ENCODE results near the gene SLC35F3.

SLC35F3 gene

GRCh38 chr1:234261545-234261944 lies 357.1 kb downstream of the SLC35F3 start:
- Histone ChIP-seq H3K4me3 (ENCODE audit: low read length) (no peak overlapping the region), H3K27ac (ENCODE audit: low read depth, low read length) (no peak overlapping the region), H3F3A (ENCODE audit: control insufficient read depth, insufficient read depth) (no peaks in the 10 kb centered on the region), H3K4me2 (ENCODE audit: low read length) (no peak overlapping the region), H3K79me2 (ENCODE audit: control insufficient read depth, low read length) (no peaks in the 10 kb centered on the region), H3K27me3 (ENCODE audit: control insufficient read depth, low read length) (peaks cover under 1% of the 10 kb centered on the region; the same call in 1 of the 2 replicates), H3K4me1 (ENCODE audit: control insufficient read depth, low read length) (no peaks in the 10 kb centered on the region), H3K9me3 (ENCODE audit: control insufficient read depth, insufficient read depth, low read length) (no peaks in the 10 kb centered on the region), H4K20me1 (ENCODE audit: control insufficient read depth, insufficient read depth, low read depth, low read length) (no peaks in the 10 kb centered on the region), H3K9me2 (replicated peaks; ENCODE audit: control insufficient read depth, low read length) (no peaks in the 10 kb centered on the region), H3K36me3 (ENCODE audit: control insufficient read depth, low read length) (no peaks in the 10 kb centered on the region)
- TF ChIP-seq EZH2phosphoT487 (IDR thresholded peaks at IDR 0.05; ENCODE audit: borderline replicate concordance, low read length) (no peak), CTCF (IDR thresholded peaks at IDR 0.05; ENCODE audit: low read depth, low read length, poor library complexity, severe bottlenecking) (no peak)

GRCh38 chr1:234262007-234262753 lies 357.7 kb downstream of the SLC35F3 start:
- Histone ChIP-seq H3K79me2 (ENCODE audit: control insufficient read depth, low read length) (no peaks in the 10 kb centered on the region), H3K36me3 (ENCODE audit: control insufficient read depth, low read length) (no peaks in the 10 kb centered on the region), H4K20me1 (ENCODE audit: control insufficient read depth, insufficient read depth, low read depth, low read length) (no peaks in the 10 kb centered on the region), H3K4me1 (ENCODE audit: control insufficient read depth, low read length) (no peaks in the 10 kb centered on the region), H3K9me2 (replicated peaks; ENCODE audit: control insufficient read depth, low read length) (no peaks in the 10 kb centered on the region), H3K27ac (ENCODE audit: low read depth, low read length) (no peak overlapping the region), H3K27me3 (ENCODE audit: control insufficient read depth, low read length) (no peaks in the 10 kb centered on the region), H3K4me2 (ENCODE audit: low read length) (no peak overlapping the region), H3F3A (ENCODE audit: control insufficient read depth, insufficient read depth) (no peaks in the 10 kb centered on the region), H3K4me3 (ENCODE audit: low read length) (no peak overlapping the region), H3K9me3 (ENCODE audit: control insufficient read depth, insufficient read depth, low read length) (no peaks in the 10 kb centered on the region)
- TF ChIP-seq CTCF (IDR thresholded peaks at IDR 0.05; ENCODE audit: low read depth, low read length, poor library complexity, severe bottlenecking) (no peak), EZH2phosphoT487 (IDR thresholded peaks at IDR 0.05; ENCODE audit: borderline replicate concordance, low read length) (no peak)

GRCh38 chr1:234262754-234263105 lies 358.3 kb downstream of the SLC35F3 start:
- Histone ChIP-seq H3K4me1 (ENCODE audit: control insufficient read depth, low read length) (no peaks in the 10 kb centered on the region), H3K27me3 (ENCODE audit: control insufficient read depth, low read length) (no peaks in the 10 kb centered on the region), H3K36me3 (ENCODE audit: control insufficient read depth, low read length) (no peaks in the 10 kb centered on the region), H3K4me3 (ENCODE audit: low read length) (no peak overlapping the region), H3K79me2 (ENCODE audit: control insufficient read depth, low read length) (no peaks in the 10 kb centered on the region), H4K20me1 (ENCODE audit: control insufficient read depth, insufficient read depth, low read depth, low read length) (no peaks in the 10 kb centered on the region), H3K9me2 (replicated peaks; ENCODE audit: control insufficient read depth, low read length) (no peaks in the 10 kb centered on the region), H3K9me3 (ENCODE audit: control insufficient read depth, insufficient read depth, low read length) (no peaks in the 10 kb centered on the region), H3F3A (ENCODE audit: control insufficient read depth, insufficient read depth) (no peaks in the 10 kb centered on the region), H3K4me2 (ENCODE audit: low read length) (no peak overlapping the region), H3K27ac (ENCODE audit: low read depth, low read length) (no peak overlapping the region)
- TF ChIP-seq EZH2phosphoT487 (IDR thresholded peaks at IDR 0.05; ENCODE audit: borderline replicate concordance, low read length) (no peak), CTCF (IDR thresholded peaks at IDR 0.05; ENCODE audit: low read depth, low read length, poor library complexity, severe bottlenecking) (no peak)
